Activated CD4-positive, CD25-positive, alpha-beta regulatory T cell treated with anti-CD3 and anti-CD28 coated beads, Interleukin-2, amount 50 U/mL, for 72 hours (primary cell): ENCODE results near the gene NECTIN2.

Source experiments
- DNase-seq: peaks from one replicate; pipeline ENCODE4 v3.0.0; 2021

NECTIN2 gene

GRCh38 chr19:44845612-44846454 is at the start of gene NECTIN2:
NECTIN2 (plus strand) TSS chr19:44846297; CDS start chr19:44846526, 229 bp downstream.
- DNase-seq: peak; percentile 86

- no peak for DNase-seq
Measured at GRCh38 chr19:44796701-44797115, 49.4 kb upstream of the NECTIN2 start.

GRCh38 chr19:44799627-44800346 is 46.3 kb upstream of the NECTIN2 start:
- DNase-seq: no peak

- DNase-seq: peak; percentile 88
Measured at GRCh38 chr19:44800461-44800860, 45.6 kb upstream of the NECTIN2 start.

GRCh38 chr19:44803442-44804428 is 42.4 kb upstream of the NECTIN2 start:
- DNase-seq: no peak

GRCh38 chr19:44806291-44806690 is 39.8 kb upstream of the NECTIN2 start:
- DNase-seq: no peak

- no peak for DNase-seq
Measured at GRCh38 chr19:44807162-44807561, 38.9 kb upstream of the NECTIN2 start.

GRCh38 chr19:44807652-44808462 is 38.2 kb upstream of the NECTIN2 start:
- DNase-seq: no peak

- no peak for DNase-seq
Measured at GRCh38 chr19:44808463-44809371, 37.4 kb upstream of the NECTIN2 start, which contains the start of gene BCAM. BCAM (plus strand) TSS chr19:44809103; CDS start chr19:44809125, 22 bp downstream.

- DNase-seq: no peak
Measured at GRCh38 chr19:44809577-44810233, 36.4 kb upstream of the NECTIN2 start.

- no peak for DNase-seq
Measured at GRCh38 chr19:44810234-44811121, 35.6 kb upstream of the NECTIN2 start.

- DNase-seq: no peak
Measured at GRCh38 chr19:44811122-44811419, 35.0 kb upstream of the NECTIN2 start.

GRCh38 chr19:44812142-44812718 is 33.9 kb upstream of the NECTIN2 start:
- no peak for DNase-seq

- DNase-seq: no peak
Measured at GRCh38 chr19:44813070-44813840, 32.8 kb upstream of the NECTIN2 start.

- no peak for DNase-seq
Measured at GRCh38 chr19:44813841-44814470, 32.1 kb upstream of the NECTIN2 start.

- DNase-seq: no peak
Measured at GRCh38 chr19:44814517-44814916, 31.6 kb upstream of the NECTIN2 start.

GRCh38 chr19:44816301-44816700 is 29.8 kb upstream of the NECTIN2 start:
- DNase-seq: no peak
